WI38 (cell line): Measurements from ENCODE around the gene VPS52.

Source experiments
- H3K4me3 ChIP-seq: 2 replicates; pipeline ENCODE4 v1.5.1; 2011; ENCODE audit warnings: low read depth, mild to moderate bottlenecking, control low read depth, low read length
- TF ChIP-seq, protein P1 (sequence below): IDR thresholded peaks from 2 replicates; pipeline ENCODE4 v1.5.1; 2012; ENCODE audit warnings: low read depth, mild to moderate bottlenecking, control low read depth, low read length

VPS52 gene

GRCh38 chr6:33211136-33211535 lies 60.5 kb downstream of the VPS52 start:
- H3K4me3 ChIP-seq = no peak overlapping the region
- TF ChIP-seq, protein P1, sequence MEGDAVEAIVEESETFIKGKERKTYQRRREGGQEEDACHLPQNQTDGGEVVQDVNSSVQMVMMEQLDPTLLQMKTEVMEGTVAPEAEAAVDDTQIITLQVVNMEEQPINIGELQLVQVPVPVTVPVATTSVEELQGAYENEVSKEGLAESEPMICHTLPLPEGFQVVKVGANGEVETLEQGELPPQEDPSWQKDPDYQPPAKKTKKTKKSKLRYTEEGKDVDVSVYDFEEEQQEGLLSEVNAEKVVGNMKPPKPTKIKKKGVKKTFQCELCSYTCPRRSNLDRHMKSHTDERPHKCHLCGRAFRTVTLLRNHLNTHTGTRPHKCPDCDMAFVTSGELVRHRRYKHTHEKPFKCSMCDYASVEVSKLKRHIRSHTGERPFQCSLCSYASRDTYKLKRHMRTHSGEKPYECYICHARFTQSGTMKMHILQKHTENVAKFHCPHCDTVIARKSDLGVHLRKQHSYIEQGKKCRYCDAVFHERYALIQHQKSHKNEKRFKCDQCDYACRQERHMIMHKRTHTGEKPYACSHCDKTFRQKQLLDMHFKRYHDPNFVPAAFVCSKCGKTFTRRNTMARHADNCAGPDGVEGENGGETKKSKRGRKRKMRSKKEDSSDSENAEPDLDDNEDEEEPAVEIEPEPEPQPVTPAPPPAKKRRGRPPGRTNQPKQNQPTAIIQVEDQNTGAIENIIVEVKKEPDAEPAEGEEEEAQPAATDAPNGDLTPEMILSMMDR = no peak

DNA sequence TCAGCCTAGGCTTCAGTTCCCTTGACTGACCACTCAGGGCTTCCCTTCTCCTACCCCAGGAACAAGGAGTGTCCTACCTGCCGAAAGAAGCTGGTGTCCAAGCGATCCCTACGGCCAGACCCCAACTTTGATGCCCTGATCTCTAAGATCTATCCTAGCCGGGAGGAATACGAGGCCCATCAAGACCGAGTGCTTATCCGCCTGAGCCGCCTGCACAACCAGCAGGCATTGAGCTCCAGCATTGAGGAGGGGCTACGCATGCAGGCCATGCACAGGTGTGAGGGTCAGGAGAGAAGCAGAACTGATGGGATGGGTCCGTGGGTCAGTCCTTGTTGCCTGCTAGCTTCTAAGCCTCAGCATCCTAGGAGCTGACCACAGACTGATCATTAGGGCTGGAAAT lies 61.8 kb downstream of the VPS52 start:
- TF ChIP-seq, protein P1 = no peak
- no peak overlapping the region for H3K4me3 ChIP-seq

DNA sequence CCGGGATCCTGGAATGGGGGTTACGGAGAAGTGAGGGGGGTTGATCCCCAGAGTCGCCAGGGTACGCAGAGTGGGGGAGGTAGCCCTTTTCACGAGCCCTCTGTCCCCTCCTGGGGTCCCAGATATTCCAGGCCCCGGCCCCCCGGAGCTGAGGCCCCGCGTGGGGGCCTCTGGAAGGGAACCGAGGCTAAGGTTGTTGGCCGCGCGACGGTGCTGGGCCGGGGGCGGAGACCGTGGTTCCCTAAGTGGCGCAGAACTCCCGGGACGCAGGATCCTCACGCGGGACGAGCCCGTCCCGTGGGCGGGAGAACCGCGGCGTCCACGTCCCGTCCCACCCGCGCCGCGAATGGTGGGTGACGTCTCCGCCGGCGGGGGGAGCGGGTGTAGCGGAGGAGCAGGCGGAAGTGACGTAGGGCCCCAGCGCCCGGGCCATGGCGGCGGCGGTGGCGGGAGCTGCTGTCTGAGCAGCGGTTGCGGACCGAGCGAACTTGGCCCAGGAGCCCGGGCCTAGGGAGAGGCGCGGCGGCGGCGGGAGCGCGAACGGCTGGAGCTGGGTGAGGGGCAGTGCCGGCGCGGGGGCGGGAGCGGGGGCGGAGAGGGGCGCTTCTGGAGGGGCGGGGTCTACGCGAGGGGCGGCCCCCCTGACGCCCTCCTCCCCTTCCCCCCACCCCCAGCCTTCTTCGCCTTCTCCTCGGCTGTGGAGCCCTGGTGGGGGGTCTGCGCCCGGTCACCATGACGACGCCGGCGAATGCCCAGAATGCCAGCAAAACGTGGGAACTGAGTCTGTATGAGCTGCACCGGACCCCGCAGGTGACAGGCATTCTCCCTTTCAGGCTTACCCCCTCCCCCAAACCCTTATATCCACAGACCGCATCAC lies 63.3 kb downstream of the VPS52 start, which contains the start of gene RING1:
Gene RING1, plus strand, starts transcription at position 410 of the 877 bp plus-strand sequence. Its CDS starts 323 bp downstream, at position 733.
- TF ChIP-seq, protein P1 = no peak
- peak within 1 kb of the TSS; percentile 84 for H3K4me3 ChIP-seq

DNA sequence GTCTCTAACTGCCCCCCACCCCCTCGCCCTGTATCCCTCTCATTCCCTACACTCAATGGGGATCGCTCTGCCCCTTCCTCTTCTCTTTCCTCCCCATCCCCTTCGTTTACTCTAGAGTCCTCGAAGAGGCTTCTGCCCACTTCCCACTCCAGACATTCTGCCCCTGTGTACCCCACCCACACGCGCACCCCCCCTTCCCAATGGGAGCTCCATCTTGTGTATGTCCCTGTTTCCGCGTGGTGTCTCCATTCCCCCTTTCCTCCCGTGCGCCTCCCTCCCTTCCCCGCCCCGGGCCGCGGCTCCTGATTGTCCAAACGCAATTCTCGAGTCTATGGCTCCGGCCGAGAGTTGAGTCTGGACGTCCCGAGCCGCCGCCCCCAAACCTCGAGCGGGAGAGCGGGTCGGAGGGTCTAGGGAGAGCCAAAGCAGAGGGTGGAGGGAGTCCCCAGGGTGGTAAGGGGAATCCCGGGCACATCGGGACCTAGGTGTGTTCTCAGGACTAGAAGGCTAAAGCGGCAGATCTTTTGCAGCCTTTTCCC lies 64.1 kb downstream of the VPS52 start:
- TF ChIP-seq, protein P1 = no peak
- peak overlapping the region; percentile 84 for H3K4me3 ChIP-seq

DNA sequence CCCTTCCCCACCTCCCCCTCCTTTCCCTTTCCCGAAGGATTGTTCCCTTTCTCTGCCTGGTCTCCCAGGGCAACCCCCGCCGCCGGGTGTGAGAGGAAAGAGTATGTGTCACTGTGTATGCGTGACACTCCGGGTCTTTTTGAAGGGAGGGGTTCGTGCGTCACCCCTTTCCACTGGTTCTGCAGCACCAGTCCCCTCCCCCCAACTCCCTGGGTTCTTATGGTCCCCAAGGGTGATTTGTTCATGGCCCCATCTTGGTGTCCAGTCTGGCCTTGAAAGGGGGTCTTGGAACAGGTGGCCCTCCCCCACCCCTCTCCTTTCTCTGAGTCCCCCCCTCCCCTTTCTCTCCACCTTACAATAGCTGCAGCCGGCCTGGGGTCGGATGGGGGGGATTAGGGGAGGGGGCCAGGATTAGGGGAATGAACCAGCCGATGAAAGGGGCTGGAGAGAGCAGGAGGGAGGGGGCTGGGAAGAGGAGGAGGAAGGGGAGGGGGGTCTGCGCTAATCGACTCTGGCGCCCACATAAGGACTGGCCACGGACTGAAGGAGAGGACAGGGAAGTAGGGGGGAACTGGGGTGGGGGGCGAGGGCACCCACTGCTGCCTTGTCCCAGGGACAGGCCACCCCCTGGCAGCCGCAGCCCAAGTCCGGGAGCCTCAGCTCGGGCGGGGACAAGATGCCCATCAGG lies 64.7 kb downstream of the VPS52 start:
- TF ChIP-seq, protein P1 = no peak
- H3K4me3 ChIP-seq = peak overlapping the region; percentile 84

DNA sequence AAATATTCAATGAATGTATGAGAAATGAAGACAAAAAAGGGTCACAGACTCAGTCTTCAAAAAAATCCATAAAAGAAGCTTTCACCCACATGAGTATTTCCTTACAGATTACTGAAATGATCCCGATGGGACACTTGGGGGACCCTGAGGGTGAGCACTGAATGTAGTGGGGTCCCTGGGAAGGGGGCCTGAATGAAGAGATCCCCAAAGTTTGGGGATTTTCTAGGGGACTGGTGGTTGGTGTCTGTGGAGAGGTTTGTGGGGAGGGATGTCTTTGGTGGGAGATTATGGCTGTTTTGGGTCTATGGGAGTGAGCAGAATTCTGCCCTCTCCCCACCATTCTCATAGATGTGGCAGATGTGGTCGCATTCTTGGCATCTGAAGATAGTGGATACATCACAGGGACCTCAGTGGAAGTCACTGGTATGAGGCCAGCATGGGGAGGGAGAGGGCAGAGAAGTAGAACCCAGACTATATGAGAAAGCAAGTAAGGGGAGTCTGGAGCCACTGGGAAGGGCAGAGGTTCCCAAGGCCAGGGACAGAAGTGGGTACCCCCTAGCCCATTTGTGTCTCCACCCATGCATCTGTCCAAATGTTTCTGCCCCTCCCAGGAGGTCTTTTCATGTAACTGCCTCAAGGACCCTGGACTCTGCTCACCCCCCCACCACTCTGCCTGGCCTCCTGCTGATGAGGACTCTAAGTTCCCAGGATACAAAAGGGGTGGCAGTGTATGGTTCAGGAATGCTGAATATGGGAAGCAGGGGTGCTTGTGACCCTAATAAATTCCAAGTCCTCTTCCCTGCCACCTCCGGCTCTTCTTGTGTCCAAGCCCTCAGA lies 65.4 kb downstream of the VPS52 start:
- no peak overlapping the region for H3K4me3 ChIP-seq

More for the DNA sequence above, 65.4 kb downstream of the VPS52 start:
- TF ChIP-seq, protein P1 = no peak
